SK-N-SH treated with all-trans-retinoic acid at 6 μM for 48 hours (cell line): Measurements from ENCODE around the gene TSC22D1.

Source experiments
- ATAC-seq: fragments of 200-7000 bp; cut with Tn5 transposase; 3 replicates; pipeline ENCODE4 v1.9.1; 2020; ENCODE audit warnings: mild to moderate bottlenecking, moderate library complexity
- ARNTL ChIP-seq: fragments of 450-650 bp; formaldehyde crosslinking; IDR thresholded peaks from 2 replicates; pipeline ENCODE4 v1.5.0; 2020; ENCODE audit warnings: low read depth, mild to moderate bottlenecking, moderate library complexity, borderline replicate concordance
- BACH2 ChIP-seq: fragments of 250-450 bp; sonication (Bioruptor Pico); IDR thresholded peaks from 2 replicates; pipeline ENCODE4 v1.9.0; 2021; ENCODE audit warnings: mild to moderate bottlenecking, borderline replicate concordance
- CSDC2 ChIP-seq: fragments of 250-450 bp; sonication (Bioruptor Pico); IDR thresholded peaks from 2 replicates; pipeline ENCODE4 v1.5.0; 2020; ENCODE audit warnings: mild to moderate bottlenecking, moderate library complexity
- CSRNP3 ChIP-seq: fragments of 250-450 bp; sonication (Bioruptor Pico); IDR thresholded peaks from 2 replicates; pipeline ENCODE4 v1.5.1; 2021; ENCODE audit warnings: mild to moderate bottlenecking, moderate library complexity
- ESRRG ChIP-seq: fragments of 250-450 bp; sonication (Bioruptor Pico); IDR thresholded peaks from 2 replicates; pipeline ENCODE4 v1.6.1; 2021; ENCODE audit warnings: mild to moderate bottlenecking
- GLIS3 ChIP-seq: fragments of 250-450 bp; sonication (Bioruptor Pico); IDR thresholded peaks from 2 replicates; pipeline ENCODE4 v1.5.0; 2020; ENCODE audit warnings: mild to moderate bottlenecking, moderate library complexity
- ISL1 ChIP-seq: fragments of 250-450 bp; sonication (Bioruptor Pico); IDR thresholded peaks from 2 replicates; pipeline ENCODE4 v2.1.2; 2022; ENCODE audit warnings: mild to moderate bottlenecking, moderate library complexity
- OSR1 ChIP-seq: fragments of 250-450 bp; sonication (Bioruptor Pico); IDR thresholded peaks from 2 replicates; pipeline ENCODE4 v1.8.0; 2022; ENCODE audit warnings: moderate library complexity, mild to moderate bottlenecking, inconsistent platforms
- POU6F1 ChIP-seq: fragments of 250-450 bp; sonication (Bioruptor Pico); IDR thresholded peaks from 2 replicates; pipeline ENCODE4 v1.8.0; 2021; ENCODE audit warnings: low read depth, mild to moderate bottlenecking, moderate library complexity, borderline replicate concordance
- PPARA ChIP-seq: fragments of 250-450 bp; sonication (Bioruptor Pico); IDR thresholded peaks from 2 replicates; pipeline ENCODE4 v1.5.0; 2020; ENCODE audit warnings: mild to moderate bottlenecking, borderline replicate concordance
- RARB ChIP-seq: fragments of 250-450 bp; sonication (Bioruptor Pico); IDR thresholded peaks from 2 replicates; pipeline ENCODE4 v1.8.0; 2021; ENCODE audit warnings: mild to moderate bottlenecking, moderate library complexity
- SNAI2 ChIP-seq: fragments of 250-450 bp; sonication (Bioruptor Pico); IDR thresholded peaks from 2 replicates; pipeline ENCODE4 v1.5.0; 2020; ENCODE audit warnings: mild to moderate bottlenecking, moderate library complexity
- TCF4 ChIP-seq: fragments of 250-450 bp; sonication (Bioruptor Pico); IDR thresholded peaks from 2 replicates; pipeline ENCODE4 v1.8.0; 2021; ENCODE audit warnings: mild to moderate bottlenecking, moderate library complexity, borderline replicate concordance
- TOX ChIP-seq: fragments of 250-450 bp; sonication (Bioruptor Pico); IDR thresholded peaks from 2 replicates; pipeline ENCODE4 v1.8.0; 2021; ENCODE audit warnings: mild to moderate bottlenecking, moderate library complexity, borderline replicate concordance
- TSHZ2 ChIP-seq: fragments of 250-450 bp; sonication (Bioruptor Pico); IDR thresholded peaks from 2 replicates; pipeline ENCODE4 v1.5.0; 2020; ENCODE audit warnings: mild to moderate bottlenecking, moderate library complexity
- ZC3H10 ChIP-seq: fragments of 250-450 bp; sonication (Bioruptor Pico); IDR thresholded peaks from 2 replicates; pipeline ENCODE4 v1.5.1; 2021; ENCODE audit warnings: mild to moderate bottlenecking, moderate library complexity
- ZFP3 ChIP-seq: fragments of 250-450 bp; sonication (Bioruptor Pico); IDR thresholded peaks from 2 replicates; pipeline ENCODE4 v1.5.0; 2020; ENCODE audit warnings: mild to moderate bottlenecking, moderate library complexity
- ZFP30 ChIP-seq: fragments of 450-650 bp; formaldehyde crosslinking; IDR thresholded peaks from 2 replicates; pipeline ENCODE4 v1.5.0; 2022; ENCODE audit warnings: mild to moderate bottlenecking, moderate library complexity
- ZNF565 ChIP-seq: fragments of 450-650 bp; formaldehyde crosslinking; conservative IDR thresholded peaks from 2 replicates; pipeline ENCODE4 v1.5.0; 2020; ENCODE audit warnings: low read depth, mild to moderate bottlenecking, moderate library complexity
- ZNF70 ChIP-seq: fragments of 450-650 bp; formaldehyde crosslinking; IDR thresholded peaks from 2 replicates; pipeline ENCODE4 v1.5.0; 2020; ENCODE audit warnings: mild to moderate bottlenecking, moderate library complexity
- ZNF8 ChIP-seq: fragments of 450-650 bp; formaldehyde crosslinking; IDR thresholded peaks from 2 replicates; pipeline ENCODE4 v1.5.0; 2020; ENCODE audit warnings: mild to moderate bottlenecking, moderate library complexity
- TF ChIP-seq, protein P1 (sequence below): fragments of 250-450 bp; sonication (Bioruptor Pico); IDR thresholded peaks from 2 replicates; pipeline ENCODE4 v1.8.0; 2020; ENCODE audit warnings: mild to moderate bottlenecking, moderate library complexity, borderline replicate concordance
- TF ChIP-seq, protein P2 (sequence below): fragments of 250-450 bp; sonication (Bioruptor Pico); IDR thresholded peaks from 2 replicates; pipeline ENCODE4 v1.5.1; 2020; ENCODE audit warnings: low read depth, mild to moderate bottlenecking, moderate library complexity

TSC22D1 gene

DNA sequence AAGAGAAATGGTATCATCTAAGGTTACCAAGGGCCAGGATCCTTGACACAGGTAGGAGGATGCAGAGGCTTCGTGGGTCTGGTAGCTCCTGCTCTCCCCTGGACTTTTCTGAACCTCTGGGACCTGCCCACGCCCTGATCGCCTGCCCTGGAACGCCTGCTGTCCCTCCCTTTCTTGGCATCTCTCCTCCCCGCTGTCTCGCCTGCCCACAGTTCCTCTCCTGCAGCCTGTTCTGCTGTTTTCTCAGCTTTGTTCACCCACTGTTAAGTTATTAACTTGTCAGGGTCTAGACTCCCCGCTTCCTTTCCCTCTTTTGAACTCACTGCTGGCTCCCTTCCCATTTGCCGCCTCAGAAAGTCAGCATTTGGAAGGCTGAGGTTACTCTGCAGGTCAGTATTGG is 182.7 kb downstream of the TSC22D1 start (continued):
- TF ChIP-seq ISL1 (CRISPR knock-in tag) (no peak), OSR1 (CRISPR knock-in tag) (no peak), ARNTL (CRISPR knock-in tag) (no peak), SNAI2 (no peak), PPARA (CRISPR knock-in tag) (no peak), CSRNP3 (CRISPR knock-in tag) (no peak), ZFP3 (no peak), RARB (no peak), TCF4 (no peak)

DNA sequence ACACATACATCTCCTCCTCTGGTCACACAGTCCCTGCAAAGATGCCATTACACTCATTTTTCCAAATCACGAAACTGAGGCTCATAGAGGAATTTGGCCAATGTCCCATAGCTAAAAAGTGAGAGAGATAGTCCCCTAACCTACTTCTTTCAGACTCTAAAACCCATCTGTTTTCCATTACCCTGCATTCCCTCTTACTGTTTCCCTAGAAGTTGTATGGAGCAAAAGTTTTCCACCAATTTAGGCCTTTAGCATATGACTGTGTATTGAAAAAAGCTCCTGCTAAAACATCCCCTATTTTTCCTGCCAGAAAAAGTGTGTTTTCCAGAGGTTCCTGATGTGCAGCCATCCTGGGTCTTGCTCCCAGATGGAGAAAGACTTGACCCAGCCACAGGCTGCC is 186.3 kb downstream of the TSC22D1 start:
- ATAC-seq: no peak
- TF ChIP-seq ZC3H10: no peak
- no peak for TF ChIP-seq TOX (CRISPR knock-in tag)
- TF ChIP-seq, protein P1, sequence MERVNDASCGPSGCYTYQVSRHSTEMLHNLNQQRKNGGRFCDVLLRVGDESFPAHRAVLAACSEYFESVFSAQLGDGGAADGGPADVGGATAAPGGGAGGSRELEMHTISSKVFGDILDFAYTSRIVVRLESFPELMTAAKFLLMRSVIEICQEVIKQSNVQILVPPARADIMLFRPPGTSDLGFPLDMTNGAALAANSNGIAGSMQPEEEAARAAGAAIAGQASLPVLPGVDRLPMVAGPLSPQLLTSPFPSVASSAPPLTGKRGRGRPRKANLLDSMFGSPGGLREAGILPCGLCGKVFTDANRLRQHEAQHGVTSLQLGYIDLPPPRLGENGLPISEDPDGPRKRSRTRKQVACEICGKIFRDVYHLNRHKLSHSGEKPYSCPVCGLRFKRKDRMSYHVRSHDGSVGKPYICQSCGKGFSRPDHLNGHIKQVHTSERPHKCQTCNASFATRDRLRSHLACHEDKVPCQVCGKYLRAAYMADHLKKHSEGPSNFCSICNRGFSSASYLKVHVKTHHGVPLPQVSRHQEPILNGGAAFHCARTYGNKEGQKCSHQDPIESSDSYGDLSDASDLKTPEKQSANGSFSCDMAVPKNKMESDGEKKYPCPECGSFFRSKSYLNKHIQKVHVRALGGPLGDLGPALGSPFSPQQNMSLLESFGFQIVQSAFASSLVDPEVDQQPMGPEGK: no peak
- no peak for TF ChIP-seq GLIS3 (CRISPR knock-in tag)
- TF ChIP-seq ZFP3: no peak
- no peak for TF ChIP-seq ARNTL (CRISPR knock-in tag)
- TF ChIP-seq PPARA (CRISPR knock-in tag): no peak
- no peak for TF ChIP-seq TCF4
- TF ChIP-seq CSDC2: no peak
- TF ChIP-seq ZFP30 (CRISPR knock-in tag): no peak
- no peak for TF ChIP-seq SNAI2
- no peak for TF ChIP-seq RARB
- TF ChIP-seq POU6F1 (CRISPR knock-in tag): no peak
- no peak for TF ChIP-seq ZNF70 (CRISPR knock-in tag)
- no peak for TF ChIP-seq CSRNP3 (CRISPR knock-in tag)
- no peak for TF ChIP-seq ESRRG
- no peak for TF ChIP-seq ZNF565 (CRISPR knock-in tag)
- TF ChIP-seq ZNF8 (CRISPR knock-in tag): no peak

GRCh38 chr13:44389060-44389666 is 187.0 kb downstream of the TSC22D1 start:
- no peak for ATAC-seq
- no peak for TF ChIP-seq ZC3H10
- no peak for TF ChIP-seq ZNF8 (CRISPR knock-in tag)
- TF ChIP-seq BACH2: no peak
- TF ChIP-seq TSHZ2: no peak
- no peak for TF ChIP-seq PPARA (CRISPR knock-in tag)
- TF ChIP-seq, protein P2, sequence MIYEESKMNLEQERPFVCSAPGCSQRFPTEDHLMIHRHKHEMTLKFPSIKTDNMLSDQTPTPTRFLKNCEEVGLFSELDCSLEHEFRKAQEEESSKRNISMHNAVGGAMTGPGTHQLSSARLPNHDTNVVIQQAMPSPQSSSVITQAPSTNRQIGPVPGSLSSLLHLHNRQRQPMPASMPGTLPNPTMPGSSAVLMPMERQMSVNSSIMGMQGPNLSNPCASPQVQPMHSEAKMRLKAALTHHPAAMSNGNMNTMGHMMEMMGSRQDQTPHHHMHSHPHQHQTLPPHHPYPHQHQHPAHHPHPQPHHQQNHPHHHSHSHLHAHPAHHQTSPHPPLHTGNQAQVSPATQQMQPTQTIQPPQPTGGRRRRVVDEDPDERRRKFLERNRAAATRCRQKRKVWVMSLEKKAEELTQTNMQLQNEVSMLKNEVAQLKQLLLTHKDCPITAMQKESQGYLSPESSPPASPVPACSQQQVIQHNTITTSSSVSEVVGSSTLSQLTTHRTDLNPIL: no peak
- TF ChIP-seq ZFP30 (CRISPR knock-in tag): no peak
- no peak for TF ChIP-seq OSR1 (CRISPR knock-in tag)
- no peak for TF ChIP-seq CSRNP3 (CRISPR knock-in tag)
- no peak for TF ChIP-seq TCF4
- TF ChIP-seq ZNF70 (CRISPR knock-in tag): no peak
- no peak for TF ChIP-seq TOX (CRISPR knock-in tag)
- no peak for TF ChIP-seq ISL1 (CRISPR knock-in tag)
- TF ChIP-seq, protein P1: no peak
- TF ChIP-seq, all 23 proteins: peak for 0
